ENCODE measurements around the gene IZUMO1. TPM values are rescaled to one million over a fixed set of nuclear protein-coding genes. Genes with fewer than 3 reads are reported as not detected.

IZUMO1 gene
- total and polyA plus RNA-seq, 2 of the 13 experiments (the other 11 are each of a cell fraction or from before 2014, with no cell fraction given): 0.07 to 0.22 TPM

GRCh38 chr19:48755084-48755641 lies 8.5 kb upstream of the IZUMO1 start, which contains the start of gene FGF21 (continued):
- TF ChIP-seq ZNF687 (CRISPR knock-in tag; IDR thresholded peaks at IDR 0.05) (peak; percentile 12; the same call in 1 of the 2 replicates), ZSCAN12 (CRISPR knock-in tag; IDR thresholded peaks at IDR 0.05) (no peak), TRIM22 (IDR thresholded peaks at IDR 0.05) (no peak), HOXA3 (CRISPR knock-in tag; IDR thresholded peaks at IDR 0.05) (no peak), HNRNPUL1 (IDR thresholded peaks at IDR 0.05; ENCODE audit: low read depth, low read length) (no peak), ZNF326 (CRISPR knock-in tag; IDR thresholded peaks at IDR 0.05; ENCODE audit: borderline replicate concordance) (no peak), ZNF136 (CRISPR knock-in tag; IDR thresholded peaks at IDR 0.05; ENCODE audit: low read depth) (no peak), SALL1 (CRISPR knock-in tag; IDR thresholded peaks at IDR 0.05) (no peak), THAP9 (CRISPR knock-in tag; IDR thresholded peaks at IDR 0.05; ENCODE audit: borderline replicate concordance) (0 out of 2 replicates have a peak, but pooled peaks have one; percentile 19), EP300 (IDR thresholded peaks at IDR 0.05; ENCODE audit: low read depth in 2 of 2, low read length in 2 of 2) (no peak), EP300 (CRISPR knock-in tag; IDR thresholded peaks at IDR 0.05; ENCODE audit: borderline replicate concordance) (peak; percentile 57; the same call in 1 of the 2 replicates), THRA (CRISPR knock-in tag; IDR thresholded peaks at IDR 0.05; ENCODE audit: borderline replicate concordance) (peak; percentile 35; the same call in 1 of the 2 replicates), KLF6 (CRISPR knock-in tag; IDR thresholded peaks at IDR 0.05) (0 out of 2 replicates have a peak, but pooled peaks have one; percentile 58), ZNF737 (CRISPR knock-in tag; IDR thresholded peaks at IDR 0.05; ENCODE audit: borderline replicate concordance) (no peak), ZNF770 (CRISPR knock-in tag; IDR thresholded peaks at IDR 0.05) (peak; percentile 63; the same call in 1 of the 2 replicates), FOXK1 (CRISPR knock-in tag; IDR thresholded peaks at IDR 0.05; ENCODE audit: borderline replicate concordance, low read depth) (peak; percentile 35; the same call in 1 of the 2 replicates)

Measured in HepG2 (cell line).